Caco-2 (cell line): ENCODE results near the gene MYO16. TPM values are rescaled to one million over a fixed set of nuclear protein-coding genes. Genes with fewer than 3 reads are reported as not detected.
"Not testable (repeated sequence)": the region's sequence is repeated elsewhere in the genome, so short reads cannot be mapped to it uniquely, and the experiment has no call there.

Experiments used
- BruUV-seq: library from RNA; stranded (reverse); fragments of 400-500 nt; replicated peaks from 2 replicates; lab custom pipeline; 2021; lab: Mats Ljungman, UMichigan
- CTCF ChIA-PET: fragments of 300-600 bp; sonication (Branson Sonifier 250); formaldehyde crosslinking; loops from one replicate; lab custom pipeline; 2022; ENCODE audit warnings: antibody characterized with exemption; lab: Charles Lee
- POLR2A ChIA-PET: fragments of 300-600 bp; sonication (Branson Sonifier 250); formaldehyde crosslinking; loops from one replicate; lab custom pipeline; 2022; ENCODE audit warnings: antibody characterized with exemption; lab: Charles Lee
- DNase-seq, 2 experiments: peaks; one replicate each; pipeline versions ENCODE4 v3.0.0 to v3.0.0-alpha.2; 2020 to 2022
- H3K27me3 ChIP-seq: replicated peaks from 2 replicates; pipeline ENCODE4 v1.6.0; 2011; ENCODE audit warnings: low read length; ENCODE audit not compliant: control insufficient read depth, insufficient read depth
- H3K36me3 ChIP-seq: 2 replicates; pipeline ENCODE4 v1.5.1; 2011; ENCODE audit warnings: low read length; ENCODE audit not compliant: control insufficient read depth, insufficient read depth
- H3K4me1 ChIP-seq: fragments of 250-450 bp; sonication (Bioruptor Pico); 2 replicates; pipeline ENCODE4 v1.5.1; 2020; ENCODE audit warnings: mild to moderate bottlenecking
- H3K4me3 ChIP-seq: 2 replicates; pipeline ENCODE4 v1.5.1; 2011; ENCODE audit warnings: low read depth, mild to moderate bottlenecking, control low read depth, low read length
- H3K9me3 ChIP-seq: fragments of 250-450 bp; sonication (Bioruptor Pico); 2 replicates; pipeline ENCODE4 v1.5.1; 2020; ENCODE audit warnings: mild to moderate bottlenecking, moderate library complexity
- H3K27ac Mint-ChIP-seq: one replicate; pipeline ENCODE4 v1.8.0; 2022; ENCODE audit warnings: mixed read lengths; ENCODE audit not compliant: unreplicated experiment
- H3K27me3 Mint-ChIP-seq: one replicate; pipeline ENCODE4 v1.8.0; 2022; ENCODE audit warnings: mixed read lengths; ENCODE audit not compliant: insufficient read depth, unreplicated experiment
- H3K36me3 Mint-ChIP-seq: one replicate; pipeline ENCODE4 v1.8.0; 2022; ENCODE audit warnings: mild to moderate bottlenecking, mixed read lengths; ENCODE audit not compliant: insufficient read depth, unreplicated experiment
- H3K4me1 Mint-ChIP-seq: one replicate; pipeline ENCODE4 v1.8.0; 2022; ENCODE audit warnings: low read depth, mixed read lengths; ENCODE audit not compliant: unreplicated experiment
- H3K4me3 Mint-ChIP-seq: one replicate; pipeline ENCODE4 v1.8.0; 2022; ENCODE audit warnings: mild to moderate bottlenecking, moderate library complexity, mixed read lengths; ENCODE audit not compliant: unreplicated experiment
- H3K9me3 Mint-ChIP-seq: one replicate; pipeline ENCODE4 v1.8.0; 2022; ENCODE audit warnings: mixed read lengths; ENCODE audit not compliant: unreplicated experiment
- intact Hi-C: fragments of 100-400 bp; cut with micrococcal nuclease; formaldehyde crosslinking; loops from one replicate; pipeline ENCODE4 v1.10.0; 2022; ENCODE audit not compliant: unreplicated experiment
- total RNA-seq: library from RNA; stranded (reverse); gene quantifications from 2 replicates; pipeline ENCODE4 v1.2.3, GENCODE V29; 2022
- TF ChIP-seq, protein P1 (sequence below), 2 experiments: fragments of 200-600 bp in 1 of 2; IDR thresholded peaks; 1 replicate in 1 of 2; 2 replicates in 1 of 2; pipeline versions ENCODE4 v1.5.1 to v1.8.0; 2011 to 2022; ENCODE audit warnings: antibody characterized with exemption in 1 of 2, control low read depth in 1 of 2, inconsistent platforms in 1 of 2, low read depth in 1 of 2, low read length in 1 of 2, mild to moderate bottlenecking in 1 of 2, moderate library complexity in 1 of 2; ENCODE audit not compliant: insufficient read depth in 1 of 2, severe bottlenecking in 1 of 2, unreplicated experiment in 1 of 2

MYO16 gene
- total RNA-seq, 1 experiment from 2014 or later = not detected

DNA sequence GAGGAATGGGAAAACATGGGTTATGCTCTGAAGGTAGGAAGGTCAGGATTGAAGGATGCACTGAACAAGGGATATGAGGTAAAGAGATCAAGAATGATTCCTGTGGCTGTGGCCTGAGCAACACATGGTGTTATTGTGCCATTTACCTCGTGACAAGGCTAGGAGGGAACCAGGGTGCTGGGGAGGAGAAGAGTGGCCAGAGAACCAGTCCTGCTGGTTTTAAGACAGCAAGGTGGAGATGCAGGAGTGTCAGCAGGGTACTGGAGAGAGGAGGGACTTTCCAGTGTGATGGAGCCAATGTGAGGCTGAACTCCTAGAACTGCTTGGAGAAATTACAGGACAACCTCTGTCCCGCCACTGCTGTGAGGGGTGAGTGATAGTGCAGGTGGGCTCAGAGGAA, 282.4 kb downstream of the MYO16 start:
- DNase-seq = no peak
- ChIA-PET POLR2A (no interaction called here), CTCF (no interaction called here)
- no peaks in the 10 kb centered on the region for H3K36me3 Mint-ChIP-seq
- H3K9me3 Mint-ChIP-seq = no peaks in the 10 kb centered on the region
- H3K4me3 Mint-ChIP-seq = no peak overlapping the region
- peaks cover 17% of the 10 kb centered on the region for H3K27me3 Mint-ChIP-seq
- H3K4me1 Mint-ChIP-seq = peaks cover 20% of the 10 kb centered on the region
- H3K4me1 ChIP-seq = peaks cover 11% of the 10 kb centered on the region
- H3K9me3 ChIP-seq = no peaks in the 10 kb centered on the region
- H3K4me3 ChIP-seq = no peak overlapping the region
- TF ChIP-seq, protein P1, sequence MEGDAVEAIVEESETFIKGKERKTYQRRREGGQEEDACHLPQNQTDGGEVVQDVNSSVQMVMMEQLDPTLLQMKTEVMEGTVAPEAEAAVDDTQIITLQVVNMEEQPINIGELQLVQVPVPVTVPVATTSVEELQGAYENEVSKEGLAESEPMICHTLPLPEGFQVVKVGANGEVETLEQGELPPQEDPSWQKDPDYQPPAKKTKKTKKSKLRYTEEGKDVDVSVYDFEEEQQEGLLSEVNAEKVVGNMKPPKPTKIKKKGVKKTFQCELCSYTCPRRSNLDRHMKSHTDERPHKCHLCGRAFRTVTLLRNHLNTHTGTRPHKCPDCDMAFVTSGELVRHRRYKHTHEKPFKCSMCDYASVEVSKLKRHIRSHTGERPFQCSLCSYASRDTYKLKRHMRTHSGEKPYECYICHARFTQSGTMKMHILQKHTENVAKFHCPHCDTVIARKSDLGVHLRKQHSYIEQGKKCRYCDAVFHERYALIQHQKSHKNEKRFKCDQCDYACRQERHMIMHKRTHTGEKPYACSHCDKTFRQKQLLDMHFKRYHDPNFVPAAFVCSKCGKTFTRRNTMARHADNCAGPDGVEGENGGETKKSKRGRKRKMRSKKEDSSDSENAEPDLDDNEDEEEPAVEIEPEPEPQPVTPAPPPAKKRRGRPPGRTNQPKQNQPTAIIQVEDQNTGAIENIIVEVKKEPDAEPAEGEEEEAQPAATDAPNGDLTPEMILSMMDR (IDR thresholded peaks at IDR 0.05; ENCODE audit: insufficient read depth in 1 of 2, low read depth in 1 of 2, low read length in 1 of 2, severe bottlenecking in 1 of 2, unreplicated experiment in 1 of 2) = no peak
- no peak overlapping the region for H3K27ac Mint-ChIP-seq
- intact Hi-C loops = no loop called here
- BruUV-seq = no TSS peak
- no peaks in the 10 kb centered on the region for H3K36me3 ChIP-seq
- H3K27me3 ChIP-seq = no peaks in the 10 kb centered on the region

DNA sequence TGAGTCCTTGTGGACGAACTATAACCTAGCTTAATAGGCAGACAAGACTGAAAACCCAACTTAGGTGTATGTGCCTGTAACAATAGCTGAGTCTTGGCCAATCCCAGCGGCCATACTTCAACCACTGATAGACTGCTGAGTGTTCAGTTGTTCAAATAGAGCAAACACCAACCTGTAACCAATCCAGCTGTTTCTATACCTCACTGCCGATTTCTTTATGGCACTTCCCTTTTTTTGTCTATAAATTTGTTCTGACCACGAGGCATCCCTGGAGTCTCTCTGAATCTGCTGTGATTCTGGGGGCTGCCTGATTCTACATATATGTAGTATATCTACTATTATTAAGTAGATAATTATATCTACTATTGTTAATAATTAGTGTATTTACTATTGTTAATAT, 284.3 kb downstream of the MYO16 start:
- Mint-ChIP-seq H3K4me1 (peaks cover 20% of the 10 kb centered on the region), H3K27me3 (peaks cover 17% of the 10 kb centered on the region)
- POLR2A ChIA-PET, H3K9me3 ChIP-seq, DNase-seq, H3K4me3 Mint-ChIP-seq, H3K27me3 ChIP-seq, H3K36me3 Mint-ChIP-seq, H3K9me3 Mint-ChIP-seq, BruUV-seq, H3K36me3 ChIP-seq, H3K4me3 ChIP-seq, H3K27ac Mint-ChIP-seq: not testable (repeated sequence)
- CTCF ChIA-PET = interaction anchor here (0.6 kb wide), 1 partner anchor 10 kb away, joined by 3 read pairs; no protein-coding TSS in a partner anchor
- intact Hi-C loops = loop anchor here (2.0 kb wide), 1 partner anchor 33 kb away; no protein-coding TSS in a partner anchor
- peaks cover 11% of the 10 kb centered on the region for H3K4me1 ChIP-seq

DNA sequence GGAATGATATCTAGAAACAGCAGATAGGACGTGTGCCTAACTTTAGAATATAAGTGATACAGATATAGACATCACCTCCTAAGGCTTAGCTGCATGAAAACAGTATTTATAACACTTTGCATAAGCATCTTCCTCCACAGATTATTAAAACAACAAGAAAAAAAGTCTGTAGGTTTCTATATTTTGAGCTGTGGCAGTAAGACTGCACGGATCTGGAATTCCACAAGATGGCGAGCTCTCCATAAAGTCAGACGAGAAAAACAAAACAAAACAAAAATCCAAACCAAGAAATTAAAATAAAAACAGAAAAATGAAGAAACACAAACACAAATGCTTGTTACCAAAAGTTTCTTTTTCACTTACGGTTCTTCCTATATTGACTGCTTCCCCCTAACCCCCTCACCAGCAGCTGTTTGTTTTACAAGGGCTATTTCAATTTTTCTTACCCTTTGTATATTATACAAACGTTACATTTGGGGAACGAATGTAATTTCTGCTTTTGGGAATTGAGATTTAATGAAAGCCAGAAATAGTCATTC, 285.8 kb downstream of the MYO16 start:
- peak in 1 of 2 experiments; percentile 25 for DNase-seq
- POLR2A ChIA-PET = no interaction called here
- H3K27me3 Mint-ChIP-seq = peaks cover 17% of the 10 kb centered on the region
- H3K4me1 Mint-ChIP-seq = peaks cover 20% of the 10 kb centered on the region
- H3K9me3 Mint-ChIP-seq = no peaks in the 10 kb centered on the region
- Histone ChIP-seq H3K4me3 (no peak overlapping the region), H3K36me3 (no peaks in the 10 kb centered on the region), H3K27me3 (no peaks in the 10 kb centered on the region), H3K9me3 (no peaks in the 10 kb centered on the region), H3K4me1 (peaks cover 11% of the 10 kb centered on the region)
- CTCF ChIA-PET = interaction anchor here (0.6 to 1.5 kb wide), 3 partner anchors 23 to 392 kb away, joined by 3 to 4 read pairs (median 3); no protein-coding TSS in a partner anchor
- H3K27ac Mint-ChIP-seq = peak overlapping the region; percentile 53
- no peaks in the 10 kb centered on the region for H3K36me3 Mint-ChIP-seq
- no TSS peak for BruUV-seq
- intact Hi-C loops = loop anchor here (2.0 to 5.0 kb wide), 2 partner anchors 32 to 1192 kb away; no protein-coding TSS in a partner anchor
- TF ChIP-seq, protein P1 (IDR thresholded peaks at IDR 0.05; ENCODE audit: insufficient read depth in 1 of 2, low read depth in 1 of 2, low read length in 1 of 2, severe bottlenecking in 1 of 2, unreplicated experiment in 1 of 2) = peak; percentile 34 to 43
- peak overlapping the region; percentile 56 for H3K4me3 Mint-ChIP-seq
